HEK293T (cell line): ENCODE results near the gene ZCWPW1.

Experiments
- CTCF ChIA-PET: fragments of 350-600 bp; formaldehyde crosslinking; extraction: SDS; loops from one replicate; lab custom pipeline; 2021; ENCODE audit warnings: antibody characterized with exemption, inconsistent platforms; lab: Yijun Ruan, JAX
- POLR2A ChIA-PET: fragments of 350-600 bp; formaldehyde crosslinking; extraction: SDS; loops from one replicate; lab custom pipeline; 2020; ENCODE audit warnings: antibody characterized with exemption, inconsistent platforms; lab: Yijun Ruan, JAX
- DNase-seq: peaks from one replicate; pipeline ENCODE4 v3.0.0; 2012; ENCODE audit warnings: mixed read lengths; ENCODE audit errors: extremely low spot score
- ARNT ChIP-seq: fragments of 450-650 bp; IDR thresholded peaks from 2 replicates; pipeline ENCODE4 v1.6.1; 2017; ENCODE audit warnings: mild to moderate bottlenecking
- BHLHE40 ChIP-seq: fragments of 450-650 bp; IDR thresholded peaks from 2 replicates; pipeline ENCODE4 v1.6.1; 2016; ENCODE audit warnings: mild to moderate bottlenecking, moderate library complexity, borderline replicate concordance
- CTBP1 ChIP-seq: fragments of 450-650 bp; IDR thresholded peaks from 2 replicates; pipeline ENCODE4 v1.6.1; 2016; ENCODE audit warnings: borderline replicate concordance
- ELF4 ChIP-seq: fragments of 450-650 bp; IDR thresholded peaks from 2 replicates; pipeline ENCODE4 v1.6.1; 2017; ENCODE audit warnings: antibody characterized with exemption
- FOXA1 ChIP-seq: fragments of 450-650 bp; IDR thresholded peaks from 2 replicates; pipeline ENCODE4 v1.6.1; 2016; ENCODE audit warnings: mild to moderate bottlenecking
- FOXK2 ChIP-seq: fragments of 450-650 bp; IDR thresholded peaks from 2 replicates; pipeline ENCODE4 v1.6.1; 2016; ENCODE audit warnings: mild to moderate bottlenecking
- FOXM1 ChIP-seq: fragments of 450-650 bp; IDR thresholded peaks from 2 replicates; pipeline ENCODE4 v1.6.1; 2017; ENCODE audit warnings: mild to moderate bottlenecking, borderline replicate concordance
- HDGF ChIP-seq: fragments of 450-650 bp; IDR thresholded peaks from 2 replicates; pipeline ENCODE4 v1.6.1; 2017; ENCODE audit warnings: antibody characterized with exemption, borderline replicate concordance
- L3MBTL2 ChIP-seq: fragments of 450-650 bp; conservative IDR thresholded peaks from 2 replicates; pipeline ENCODE4 v1.6.1; 2016; ENCODE audit warnings: mild to moderate bottlenecking
- LEF1 ChIP-seq: fragments of 450-650 bp; IDR thresholded peaks from 2 replicates; pipeline ENCODE4 v1.6.1; 2017; ENCODE audit warnings: mild to moderate bottlenecking, borderline replicate concordance
- NFRKB ChIP-seq: fragments of 450-650 bp; IDR thresholded peaks from 2 replicates; pipeline ENCODE4 v1.6.1; 2016; ENCODE audit warnings: mild to moderate bottlenecking, moderate library complexity
- PKNOX1 ChIP-seq: fragments of 450-650 bp; IDR thresholded peaks from 2 replicates; pipeline ENCODE4 v1.6.1; 2016
- SP1 ChIP-seq: fragments of 450-650 bp; IDR thresholded peaks from 2 replicates; pipeline ENCODE4 v1.6.1; 2017
- SUZ12 ChIP-seq: fragments of 450-650 bp; IDR thresholded peaks from 2 replicates; pipeline ENCODE4 v1.6.1; 2016; ENCODE audit warnings: mild to moderate bottlenecking
- TARDBP ChIP-seq: fragments of 450-650 bp; IDR thresholded peaks from 2 replicates; pipeline ENCODE4 v1.6.1; 2016
- ZNF384 ChIP-seq: fragments of 450-650 bp; IDR thresholded peaks from 2 replicates; pipeline ENCODE4 v1.6.1; 2016

ZCWPW1 gene

GRCh38 chr7:100429637-100430492 is 1.4 kb upstream of the ZCWPW1 start, which contains the start of gene MEPCE:
Gene MEPCE (plus strand): TSS chr7:100429831. CDS start chr7:100430019, 188 bp downstream.
- peak; percentile 93 for DNase-seq
- ChIA-PET CTCF (interaction anchor here (0.7 to 1.9 kb wide), 2 partner anchors 13 to 23 kb away, joined by 3 to 8 read pairs; no protein-coding TSS in a partner anchor), POLR2A (interaction anchor here (0.6 to 3.6 kb wide), 30 partner anchors 8 to 1860 kb away, joined by 3 to 43 read pairs (median 4); partner anchors contain the start of genes LAMTOR4, TRIM4 and TSC22D4)
- TF ChIP-seq ARNT (no peak), L3MBTL2 (no peak)

GRCh38 chr7:100428967-100429636 is 599 bp upstream of the ZCWPW1 start:
- TF ChIP-seq ELF4 (peak; percentile 45; the same call in 1 of the 2 replicates), FOXM1 (peak; percentile 64), FOXA1 (no peak), L3MBTL2 (peak; percentile 83)
- ChIA-PET POLR2A (interaction anchor here (0.5 to 3.6 kb wide), 33 partner anchors 7 to 1861 kb away, joined by 3 to 43 read pairs (median 4); partner anchors contain the start of genes LAMTOR4, PPP1R35, SRRT and TRIM4), CTCF (interaction anchor here (0.7 to 1.9 kb wide), 3 partner anchors 14 to 298 kb away, joined by 3 to 8 read pairs (median 3); no protein-coding TSS in a partner anchor)
- peak; percentile 95 for DNase-seq

GRCh38 chr7:100427762-100428198 is 723 bp downstream of the ZCWPW1 start:
- TF ChIP-seq ARNT (no peak), SUZ12 (no peak)
- CTCF ChIA-PET = interaction anchor here (1.5 to 1.9 kb wide), 2 partner anchors 20 to 297 kb away, joined by 3 to 8 read pairs; no protein-coding TSS in a partner anchor
- POLR2A ChIA-PET = interaction anchor here (0.5 to 3.6 kb wide), 8 partner anchors 9 to 338 kb away, joined by 4 to 43 read pairs (median 13); partner anchors contain the start of gene PPP1R35
- no peak for DNase-seq

GRCh38 chr7:100426516-100426915 is 2.0 kb downstream of the ZCWPW1 start:
- CTCF ChIA-PET = no interaction called here
- POLR2A ChIA-PET = no interaction called here
- TF ChIP-seq SUZ12 (no peak), NFRKB (no peak), ZNF384 (no peak), HDGF (no peak), L3MBTL2 (no peak)

GRCh38 chr7:100425347-100425746 is 3.2 kb downstream of the ZCWPW1 start:
- TF ChIP-seq HDGF (no peak), LEF1 (no peak), SP1 (no peak), ZNF384 (no peak), FOXA1 (no peak), NFRKB (no peak), PKNOX1 (no peak), L3MBTL2 (no peak), SUZ12 (no peak), BHLHE40 (no peak), ELF4 (no peak), TARDBP (no peak), CTBP1 (no peak), ARNT (no peak), FOXM1 (no peak)
- DNase-seq = no peak
- ChIA-PET CTCF (interaction anchor here (1.6 kb wide), 1 partner anchor 18 kb away, joined by 4 read pairs; no protein-coding TSS in a partner anchor), POLR2A (no interaction called here)

More at GRCh38 chr7:100426516-100426915, 2.0 kb downstream of the ZCWPW1 start:
- no peak for DNase-seq

GRCh38 chr7:100423315-100423714 is 5.2 kb downstream of the ZCWPW1 start:
- POLR2A ChIA-PET = no interaction called here
- CTCF ChIA-PET = interaction anchor here (0.9 kb wide), 1 partner anchor 16 kb away, joined by 3 read pairs; no protein-coding TSS in a partner anchor
- TF ChIP-seq SUZ12 (no peak), PKNOX1 (no peak), NFRKB (no peak), BHLHE40 (no peak), L3MBTL2 (no peak), ARNT (no peak), ELF4 (no peak)
- no peak for DNase-seq

GRCh38 chr7:100419660-100420226 is 8.8 kb downstream of the ZCWPW1 start:
- ChIA-PET CTCF (interaction anchor here (0.7 kb wide), 2 partner anchors 12 to 153 kb away, joined by 3 read pairs; no protein-coding TSS in a partner anchor), POLR2A (interaction anchor here (0.8 to 2.7 kb wide), 2 partner anchors 9 to 15 kb away, joined by 3 to 13 read pairs; partner anchors contain the start of gene ZCWPW1)
- no peak for TF ChIP-seq L3MBTL2
- no peak for TF ChIP-seq PKNOX1
- TF ChIP-seq FOXM1 = no peak
- no peak for TF ChIP-seq ZNF384
- no peak for TF ChIP-seq SP1
- no peak for TF ChIP-seq CTBP1
- no peak for TF ChIP-seq LEF1
- no peak for TF ChIP-seq TARDBP
- no peak for TF ChIP-seq ELF4
- no peak for TF ChIP-seq FOXK2
- TF ChIP-seq HDGF = no peak
- no peak for TF ChIP-seq SUZ12
- no peak for TF ChIP-seq FOXA1
- no peak for TF ChIP-seq NFRKB
- TF ChIP-seq ARNT = no peak
- DNase-seq = no peak
